VCaP (cell line): ENCODE data around the gene GPR85.

Experiments used
- H3K27ac ChIP-seq: fragments of 450-650 bp; 2 replicates; pipeline ENCODE4 v1.5.1; 2017
- TF ChIP-seq, protein P1 (sequence below): fragments of 450-650 bp; conservative IDR thresholded peaks from 2 replicates; pipeline ENCODE4 v1.5.1; 2017; ENCODE audit warnings: mild to moderate bottlenecking, moderate library complexity

GPR85 gene, protein sequence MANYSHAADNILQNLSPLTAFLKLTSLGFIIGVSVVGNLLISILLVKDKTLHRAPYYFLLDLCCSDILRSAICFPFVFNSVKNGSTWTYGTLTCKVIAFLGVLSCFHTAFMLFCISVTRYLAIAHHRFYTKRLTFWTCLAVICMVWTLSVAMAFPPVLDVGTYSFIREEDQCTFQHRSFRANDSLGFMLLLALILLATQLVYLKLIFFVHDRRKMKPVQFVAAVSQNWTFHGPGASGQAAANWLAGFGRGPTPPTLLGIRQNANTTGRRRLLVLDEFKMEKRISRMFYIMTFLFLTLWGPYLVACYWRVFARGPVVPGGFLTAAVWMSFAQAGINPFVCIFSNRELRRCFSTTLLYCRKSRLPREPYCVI

DNA sequence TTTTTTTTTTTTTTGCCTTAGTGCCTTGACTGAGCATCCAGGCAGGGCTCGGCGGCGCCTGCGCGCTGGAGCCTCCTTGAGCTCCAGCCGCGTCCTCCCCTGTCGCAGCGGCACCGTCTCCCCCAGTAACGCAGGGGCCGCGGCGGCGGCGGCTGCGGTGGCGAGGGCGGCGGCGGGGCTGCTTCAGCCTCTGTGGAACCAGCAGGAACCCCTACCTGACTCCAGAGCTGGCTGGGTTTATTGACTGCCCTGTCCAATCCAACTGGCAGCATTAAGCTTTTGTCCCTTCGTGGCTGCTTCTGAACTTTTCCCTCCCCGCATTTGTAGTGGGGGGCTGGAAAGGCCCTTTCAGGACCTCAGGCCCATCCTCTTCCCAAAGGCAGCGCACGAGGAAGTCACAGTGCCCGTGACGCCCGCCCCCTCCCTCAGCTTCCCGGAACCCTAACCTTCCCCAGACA is at the start of gene GPR85:
Gene GPR85, minus strand, starts transcription at position 397 of the 458 bp plus-strand sequence. CDS start 2,106 bp downstream, outside the sequence.
- TF ChIP-seq, protein P1, sequence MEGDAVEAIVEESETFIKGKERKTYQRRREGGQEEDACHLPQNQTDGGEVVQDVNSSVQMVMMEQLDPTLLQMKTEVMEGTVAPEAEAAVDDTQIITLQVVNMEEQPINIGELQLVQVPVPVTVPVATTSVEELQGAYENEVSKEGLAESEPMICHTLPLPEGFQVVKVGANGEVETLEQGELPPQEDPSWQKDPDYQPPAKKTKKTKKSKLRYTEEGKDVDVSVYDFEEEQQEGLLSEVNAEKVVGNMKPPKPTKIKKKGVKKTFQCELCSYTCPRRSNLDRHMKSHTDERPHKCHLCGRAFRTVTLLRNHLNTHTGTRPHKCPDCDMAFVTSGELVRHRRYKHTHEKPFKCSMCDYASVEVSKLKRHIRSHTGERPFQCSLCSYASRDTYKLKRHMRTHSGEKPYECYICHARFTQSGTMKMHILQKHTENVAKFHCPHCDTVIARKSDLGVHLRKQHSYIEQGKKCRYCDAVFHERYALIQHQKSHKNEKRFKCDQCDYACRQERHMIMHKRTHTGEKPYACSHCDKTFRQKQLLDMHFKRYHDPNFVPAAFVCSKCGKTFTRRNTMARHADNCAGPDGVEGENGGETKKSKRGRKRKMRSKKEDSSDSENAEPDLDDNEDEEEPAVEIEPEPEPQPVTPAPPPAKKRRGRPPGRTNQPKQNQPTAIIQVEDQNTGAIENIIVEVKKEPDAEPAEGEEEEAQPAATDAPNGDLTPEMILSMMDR, result no peak
- H3K27ac ChIP-seq, result peak within 1 kb of the TSS; percentile 57

DNA sequence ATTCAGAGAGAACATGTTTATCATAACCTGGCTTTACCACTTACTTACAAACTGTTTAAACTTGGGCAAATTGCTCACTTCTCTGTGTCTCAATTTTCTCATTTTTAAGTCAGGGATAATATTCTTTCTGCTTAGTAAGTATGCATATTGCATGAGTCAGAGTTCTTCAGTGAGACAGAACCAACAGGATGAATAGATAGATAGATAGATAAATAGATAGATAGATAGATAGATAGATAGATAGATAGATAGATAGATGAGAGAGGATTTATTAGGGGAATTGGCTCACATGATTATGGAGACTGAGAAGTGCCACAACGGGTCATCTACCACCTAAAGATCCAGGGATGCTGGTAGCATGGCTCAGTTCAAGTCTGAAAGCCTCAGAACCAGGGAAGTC is 47.4 kb upstream of the GPR85 start:
- TF ChIP-seq, protein P1, result no peak
- H3K27ac ChIP-seq, result no peak overlapping the region

DNA sequence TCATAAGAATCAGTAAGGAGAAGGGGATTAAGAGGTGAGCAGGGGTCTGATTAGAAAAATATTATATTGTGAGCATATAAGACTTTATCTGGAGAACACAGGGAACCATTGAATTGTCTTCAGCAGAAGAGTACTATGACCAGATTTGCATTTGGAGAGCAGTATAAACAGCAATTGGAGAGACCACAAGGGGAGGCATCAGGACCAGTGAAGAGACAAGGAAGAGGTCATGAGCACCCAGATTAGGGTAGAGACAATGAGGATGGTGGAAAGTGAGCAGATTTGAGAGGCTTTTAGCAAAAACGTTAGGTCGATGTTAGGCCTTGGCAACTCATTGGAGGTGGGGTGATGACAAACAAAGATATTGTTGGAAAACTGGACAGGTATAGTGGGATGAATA is 44.7 kb upstream of the GPR85 start:
- no peak overlapping the region for H3K27ac ChIP-seq
- TF ChIP-seq, protein P1, result no peak

DNA sequence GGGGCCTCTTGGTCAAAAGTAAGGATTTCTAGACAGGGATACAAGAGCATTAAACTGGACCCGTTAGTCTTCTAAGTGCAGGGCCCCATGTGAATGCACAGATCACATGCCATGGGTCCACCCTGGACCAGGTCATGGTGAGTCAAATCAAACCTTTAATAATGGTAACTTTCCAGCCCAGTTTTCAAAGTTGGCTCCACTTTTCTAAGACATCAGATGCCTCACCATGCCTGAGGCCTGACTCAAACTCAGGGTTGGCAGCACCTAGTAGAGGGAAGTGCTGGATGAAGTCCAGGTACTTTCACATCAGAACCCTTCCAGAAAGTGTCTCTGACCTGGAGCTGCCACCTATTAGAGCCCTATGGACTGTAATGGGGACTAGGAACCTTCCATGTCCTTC is 41.4 kb upstream of the GPR85 start:
- no peak overlapping the region for H3K27ac ChIP-seq
- TF ChIP-seq, protein P1, result no peak

DNA sequence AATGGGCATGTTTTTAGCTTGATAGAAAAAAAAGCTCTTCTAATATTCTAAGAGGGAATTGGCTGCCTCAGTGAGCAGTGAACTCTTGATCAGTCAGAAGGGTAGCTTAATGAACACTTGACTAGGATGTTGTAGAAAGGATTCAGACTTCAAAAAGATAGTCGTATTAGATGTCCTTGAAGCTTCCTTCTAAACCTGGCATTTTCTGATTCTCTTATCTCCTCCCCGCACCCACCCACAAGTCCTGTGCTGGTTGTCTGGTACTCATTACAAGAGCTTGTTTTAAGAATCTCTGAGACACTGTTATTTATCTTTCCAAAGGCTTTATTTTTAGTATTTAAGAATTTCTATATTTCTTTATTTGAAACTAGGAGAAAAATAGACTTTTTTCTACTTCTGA is 39.1 kb upstream of the GPR85 start:
- no peak overlapping the region for H3K27ac ChIP-seq

DNA sequence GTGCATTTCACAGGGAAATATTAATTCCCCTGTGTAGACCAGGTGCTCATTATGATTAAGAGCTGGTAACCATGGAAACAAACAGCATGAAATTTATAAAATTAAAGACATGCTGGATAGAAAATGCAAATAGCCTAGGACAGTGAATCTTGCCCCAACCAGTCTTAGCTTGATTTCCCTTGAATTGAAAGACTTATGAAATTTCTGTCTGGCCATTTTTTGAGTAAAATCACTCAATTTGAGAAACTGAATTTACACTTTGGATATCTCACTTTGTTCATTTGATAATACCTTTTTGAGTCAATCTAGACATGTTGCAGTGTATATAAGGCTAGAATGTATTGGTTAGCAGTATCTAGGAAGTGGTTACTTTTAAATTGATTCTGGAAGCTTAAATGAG is 36.1 kb upstream of the GPR85 start:
- TF ChIP-seq, protein P1, result no peak
- H3K27ac ChIP-seq, result no peak overlapping the region

More for the DNA sequence above, 39.1 kb upstream of the GPR85 start:
- TF ChIP-seq, protein P1, result no peak

DNA sequence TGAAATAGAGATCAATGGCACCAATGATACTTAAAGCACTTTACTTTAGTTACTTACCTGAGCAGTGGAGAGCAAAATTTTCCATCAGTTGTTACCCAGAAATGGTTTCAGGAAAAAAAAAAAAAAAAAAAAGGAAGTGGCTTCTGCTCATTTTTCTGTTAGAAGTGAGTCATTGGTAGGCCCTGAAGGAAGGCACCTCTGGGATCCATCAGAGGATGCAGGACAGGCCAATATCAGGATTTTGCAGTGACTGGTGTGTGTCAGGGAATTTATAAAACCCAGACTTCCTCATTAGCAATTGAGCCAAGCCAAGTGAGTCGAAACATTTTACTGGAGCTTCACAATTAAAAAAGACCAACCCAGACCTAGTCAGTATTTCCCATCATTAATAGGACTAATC is 34.0 kb upstream of the GPR85 start:
- TF ChIP-seq, protein P1, result no peak
- no peak overlapping the region for H3K27ac ChIP-seq
